Measurements from ENCODE around the gene XYLT1. TPM values are rescaled to one million over a fixed set of nuclear protein-coding genes. Genes with fewer than 3 reads are reported as not detected.

The XYLT1 gene
- total RNA-seq, 1 experiment from 2014 or later: not detected

DNA sequence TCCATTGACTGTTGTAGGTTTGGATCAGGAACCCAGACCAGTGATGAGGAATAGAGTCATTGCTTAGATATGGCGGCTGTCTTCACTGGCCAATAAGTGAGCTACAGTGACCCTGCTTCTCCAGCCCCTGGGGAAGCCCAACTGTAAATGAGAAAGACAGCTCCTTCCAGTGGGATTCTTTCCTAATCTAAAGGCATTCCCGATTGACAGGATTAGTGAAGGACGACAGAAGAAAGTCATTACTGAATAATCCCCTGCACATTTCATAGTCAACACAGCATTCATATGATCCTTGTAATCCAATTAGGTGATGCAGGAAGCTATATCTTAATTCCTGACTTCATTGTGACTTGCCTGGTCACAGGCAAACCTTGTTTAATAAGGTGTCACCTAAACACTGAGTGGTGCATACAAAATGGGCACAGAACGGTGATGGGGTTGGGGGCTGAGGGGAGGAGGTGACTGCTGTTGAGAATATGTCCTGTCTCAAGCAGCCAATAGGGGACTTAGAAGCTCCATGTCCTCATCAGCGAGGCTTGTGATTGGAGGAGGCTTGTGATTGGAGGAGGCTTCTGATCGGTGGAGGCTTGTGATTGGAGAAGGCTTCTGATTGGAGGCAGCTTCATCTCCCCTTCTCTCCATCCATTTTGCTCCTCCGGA is 242.6 kb downstream of the XYLT1 start:
- no peak overlapping the region for H2AFZ ChIP-seq (ENCODE audit: low read length)
- H3K27ac ChIP-seq (ENCODE audit: low read length): no peak overlapping the region
- no peaks in the 10 kb centered on the region for H3K79me2 ChIP-seq (ENCODE audit: low read length)
- ChIA-PET POLR2A (ENCODE audit: unreplicated experiment) (no interaction called here), CTCF (no interaction called here)
- no peak for ATAC-seq
- intact Hi-C loops (cut with micrococcal nuclease): no loop called here
- H3K9me3 ChIP-seq (ENCODE audit: low read length): no peaks in the 10 kb centered on the region
- TF ChIP-seq EZH2phosphoT487 (IDR thresholded peaks at IDR 0.05; ENCODE audit: borderline replicate concordance, low read length) (no peak), EZH2 (IDR thresholded peaks at IDR 0.05; ENCODE audit: low read length, unreplicated experiment) (no peak)
- TF ChIP-seq, protein P1, sequence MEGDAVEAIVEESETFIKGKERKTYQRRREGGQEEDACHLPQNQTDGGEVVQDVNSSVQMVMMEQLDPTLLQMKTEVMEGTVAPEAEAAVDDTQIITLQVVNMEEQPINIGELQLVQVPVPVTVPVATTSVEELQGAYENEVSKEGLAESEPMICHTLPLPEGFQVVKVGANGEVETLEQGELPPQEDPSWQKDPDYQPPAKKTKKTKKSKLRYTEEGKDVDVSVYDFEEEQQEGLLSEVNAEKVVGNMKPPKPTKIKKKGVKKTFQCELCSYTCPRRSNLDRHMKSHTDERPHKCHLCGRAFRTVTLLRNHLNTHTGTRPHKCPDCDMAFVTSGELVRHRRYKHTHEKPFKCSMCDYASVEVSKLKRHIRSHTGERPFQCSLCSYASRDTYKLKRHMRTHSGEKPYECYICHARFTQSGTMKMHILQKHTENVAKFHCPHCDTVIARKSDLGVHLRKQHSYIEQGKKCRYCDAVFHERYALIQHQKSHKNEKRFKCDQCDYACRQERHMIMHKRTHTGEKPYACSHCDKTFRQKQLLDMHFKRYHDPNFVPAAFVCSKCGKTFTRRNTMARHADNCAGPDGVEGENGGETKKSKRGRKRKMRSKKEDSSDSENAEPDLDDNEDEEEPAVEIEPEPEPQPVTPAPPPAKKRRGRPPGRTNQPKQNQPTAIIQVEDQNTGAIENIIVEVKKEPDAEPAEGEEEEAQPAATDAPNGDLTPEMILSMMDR (conservative IDR thresholded peaks at IDR 0.05; ENCODE audit: low read depth, low read length): no peak
- H3F3A ChIP-seq (ENCODE audit: low read length, unreplicated experiment): no peaks in the 10 kb centered on the region
- no peak overlapping the region for H3K4me3 ChIP-seq (ENCODE audit: low read length)
- no peaks in the 10 kb centered on the region for H4K20me1 ChIP-seq (ENCODE audit: low read length)
- H3K9me2 ChIP-seq (replicated peaks; ENCODE audit: low read length): no peaks in the 10 kb centered on the region
- no peaks in the 10 kb centered on the region for H3K36me3 ChIP-seq (ENCODE audit: low read depth, low read length)
- no peak overlapping the region for H3K9ac ChIP-seq (ENCODE audit: low read length)
- no peak for DNase-seq
- H3K4me1 ChIP-seq (ENCODE audit: insufficient read depth, low read length): no peaks in the 10 kb centered on the region
- no peak overlapping the region for H3K4me2 ChIP-seq (ENCODE audit: low read length)
- no TSS peak for BruUV-seq (replicated peaks)
- H3K27me3 ChIP-seq (ENCODE audit: low read length): no peaks in the 10 kb centered on the region

DNA sequence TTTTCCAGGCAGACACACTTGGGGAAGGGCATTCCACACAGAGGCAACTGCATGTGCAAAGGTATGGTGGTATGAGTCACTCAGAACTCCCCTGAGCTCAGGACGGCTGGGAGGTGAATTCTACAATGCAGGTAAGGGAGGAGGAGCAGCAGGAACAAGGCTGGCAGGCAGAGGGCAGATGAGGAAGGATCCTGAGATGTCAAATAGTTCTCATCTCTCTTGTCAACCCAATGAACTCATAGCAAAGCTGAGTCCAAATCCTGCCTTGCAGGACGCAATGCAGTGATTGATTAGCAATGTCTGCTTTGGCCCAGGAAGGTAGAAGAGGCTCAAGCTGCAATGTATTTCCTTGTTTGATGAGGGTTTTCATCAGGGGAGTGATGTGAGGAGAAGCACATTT is 243.5 kb downstream of the XYLT1 start:
- H3K4me1 ChIP-seq (ENCODE audit: insufficient read depth, low read length): no peaks in the 10 kb centered on the region
- H3K9me3 ChIP-seq (ENCODE audit: low read length): no peaks in the 10 kb centered on the region
- no TSS peak for BruUV-seq (replicated peaks)
- no peak overlapping the region for H2AFZ ChIP-seq (ENCODE audit: low read length)
- no peaks in the 10 kb centered on the region for H3K9me2 ChIP-seq (replicated peaks; ENCODE audit: low read length)
- H3K4me2 ChIP-seq (ENCODE audit: low read length): no peak overlapping the region
- no peaks in the 10 kb centered on the region for H3K27me3 ChIP-seq (ENCODE audit: low read length)
- H3K79me2 ChIP-seq (ENCODE audit: low read length): no peaks in the 10 kb centered on the region
- no peak for DNase-seq
- ChIA-PET CTCF (no interaction called here), POLR2A (ENCODE audit: unreplicated experiment) (no interaction called here)
- no peak overlapping the region for H3K9ac ChIP-seq (ENCODE audit: low read length)
- H4K20me1 ChIP-seq (ENCODE audit: low read length): no peaks in the 10 kb centered on the region
- H3K36me3 ChIP-seq (ENCODE audit: low read depth, low read length): no peaks in the 10 kb centered on the region
- no peak for ATAC-seq
- H3K27ac ChIP-seq (ENCODE audit: low read length): no peak overlapping the region
- H3F3A ChIP-seq (ENCODE audit: low read length, unreplicated experiment): no peaks in the 10 kb centered on the region
- intact Hi-C loops (cut with micrococcal nuclease): no loop called here
- no peak overlapping the region for H3K4me3 ChIP-seq (ENCODE audit: low read length)
- TF ChIP-seq, protein P1 (conservative IDR thresholded peaks at IDR 0.05; ENCODE audit: low read depth, low read length): no peak
- TF ChIP-seq EZH2phosphoT487 (IDR thresholded peaks at IDR 0.05; ENCODE audit: borderline replicate concordance, low read length) (no peak), EZH2 (IDR thresholded peaks at IDR 0.05; ENCODE audit: low read length, unreplicated experiment) (no peak)

DNA sequence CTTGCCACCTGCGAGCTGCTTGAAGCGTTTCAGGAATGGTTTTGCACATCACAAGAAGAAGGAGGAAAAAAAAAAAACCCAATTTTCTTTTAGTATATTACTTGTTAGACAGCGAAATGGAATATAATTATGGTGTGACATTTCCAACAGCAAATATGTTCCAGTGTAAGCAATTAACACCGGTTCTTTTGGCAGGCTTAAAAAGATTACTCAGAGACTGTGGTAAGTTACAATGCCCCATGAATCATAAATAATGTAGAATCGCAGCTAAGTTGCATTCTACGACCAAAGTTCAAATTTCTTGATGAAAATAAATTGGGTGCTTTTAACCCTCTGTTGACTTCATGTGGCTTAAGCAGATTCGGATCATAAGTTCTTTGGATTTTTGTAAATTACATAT is 245.2 kb downstream of the XYLT1 start:
- intact Hi-C loops (cut with micrococcal nuclease): no loop called here
- H3K79me2 ChIP-seq (ENCODE audit: low read length): no peaks in the 10 kb centered on the region
- TF ChIP-seq EZH2 (IDR thresholded peaks at IDR 0.05; ENCODE audit: low read length, unreplicated experiment) (no peak), EZH2phosphoT487 (IDR thresholded peaks at IDR 0.05; ENCODE audit: borderline replicate concordance, low read length) (no peak)
- TF ChIP-seq, protein P1 (conservative IDR thresholded peaks at IDR 0.05; ENCODE audit: low read depth, low read length): no peak
- no peaks in the 10 kb centered on the region for H3K27me3 ChIP-seq (ENCODE audit: low read length)
- H2AFZ ChIP-seq (ENCODE audit: low read length): no peak overlapping the region
- H3F3A ChIP-seq (ENCODE audit: low read length, unreplicated experiment): no peaks in the 10 kb centered on the region
- no peaks in the 10 kb centered on the region for H3K9me2 ChIP-seq (replicated peaks; ENCODE audit: low read length)
- CTCF ChIA-PET: no interaction called here
- no peak overlapping the region for H3K27ac ChIP-seq (ENCODE audit: low read length)
- no peak overlapping the region for H3K9ac ChIP-seq (ENCODE audit: low read length)
- no peaks in the 10 kb centered on the region for H3K9me3 ChIP-seq (ENCODE audit: low read length)
- POLR2A ChIA-PET (ENCODE audit: unreplicated experiment): no interaction called here
- DNase-seq: no peak
- H3K4me2 ChIP-seq (ENCODE audit: low read length): no peak overlapping the region
- H3K4me1 ChIP-seq (ENCODE audit: insufficient read depth, low read length): no peaks in the 10 kb centered on the region
- no peaks in the 10 kb centered on the region for H4K20me1 ChIP-seq (ENCODE audit: low read length)
- no peak overlapping the region for H3K4me3 ChIP-seq (ENCODE audit: low read length)
- BruUV-seq (replicated peaks): no TSS peak
- no peaks in the 10 kb centered on the region for H3K36me3 ChIP-seq (ENCODE audit: low read depth, low read length)
- ATAC-seq: no peak
